ENCODE measurements around the gene MMP13.

- TF ChIP-seq, protein P1, sequence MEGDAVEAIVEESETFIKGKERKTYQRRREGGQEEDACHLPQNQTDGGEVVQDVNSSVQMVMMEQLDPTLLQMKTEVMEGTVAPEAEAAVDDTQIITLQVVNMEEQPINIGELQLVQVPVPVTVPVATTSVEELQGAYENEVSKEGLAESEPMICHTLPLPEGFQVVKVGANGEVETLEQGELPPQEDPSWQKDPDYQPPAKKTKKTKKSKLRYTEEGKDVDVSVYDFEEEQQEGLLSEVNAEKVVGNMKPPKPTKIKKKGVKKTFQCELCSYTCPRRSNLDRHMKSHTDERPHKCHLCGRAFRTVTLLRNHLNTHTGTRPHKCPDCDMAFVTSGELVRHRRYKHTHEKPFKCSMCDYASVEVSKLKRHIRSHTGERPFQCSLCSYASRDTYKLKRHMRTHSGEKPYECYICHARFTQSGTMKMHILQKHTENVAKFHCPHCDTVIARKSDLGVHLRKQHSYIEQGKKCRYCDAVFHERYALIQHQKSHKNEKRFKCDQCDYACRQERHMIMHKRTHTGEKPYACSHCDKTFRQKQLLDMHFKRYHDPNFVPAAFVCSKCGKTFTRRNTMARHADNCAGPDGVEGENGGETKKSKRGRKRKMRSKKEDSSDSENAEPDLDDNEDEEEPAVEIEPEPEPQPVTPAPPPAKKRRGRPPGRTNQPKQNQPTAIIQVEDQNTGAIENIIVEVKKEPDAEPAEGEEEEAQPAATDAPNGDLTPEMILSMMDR (IDR thresholded peaks at IDR 0.05; ENCODE audit: insufficient read depth, low read length) = no peak
- TF ChIP-seq GABPA (IDR thresholded peaks at IDR 0.05; ENCODE audit: low read depth) (no peak), POLR2AphosphoS5 (IDR thresholded peaks at IDR 0.05; ENCODE audit: low read depth) (no peak)
- TF ChIP-seq, protein P2, sequence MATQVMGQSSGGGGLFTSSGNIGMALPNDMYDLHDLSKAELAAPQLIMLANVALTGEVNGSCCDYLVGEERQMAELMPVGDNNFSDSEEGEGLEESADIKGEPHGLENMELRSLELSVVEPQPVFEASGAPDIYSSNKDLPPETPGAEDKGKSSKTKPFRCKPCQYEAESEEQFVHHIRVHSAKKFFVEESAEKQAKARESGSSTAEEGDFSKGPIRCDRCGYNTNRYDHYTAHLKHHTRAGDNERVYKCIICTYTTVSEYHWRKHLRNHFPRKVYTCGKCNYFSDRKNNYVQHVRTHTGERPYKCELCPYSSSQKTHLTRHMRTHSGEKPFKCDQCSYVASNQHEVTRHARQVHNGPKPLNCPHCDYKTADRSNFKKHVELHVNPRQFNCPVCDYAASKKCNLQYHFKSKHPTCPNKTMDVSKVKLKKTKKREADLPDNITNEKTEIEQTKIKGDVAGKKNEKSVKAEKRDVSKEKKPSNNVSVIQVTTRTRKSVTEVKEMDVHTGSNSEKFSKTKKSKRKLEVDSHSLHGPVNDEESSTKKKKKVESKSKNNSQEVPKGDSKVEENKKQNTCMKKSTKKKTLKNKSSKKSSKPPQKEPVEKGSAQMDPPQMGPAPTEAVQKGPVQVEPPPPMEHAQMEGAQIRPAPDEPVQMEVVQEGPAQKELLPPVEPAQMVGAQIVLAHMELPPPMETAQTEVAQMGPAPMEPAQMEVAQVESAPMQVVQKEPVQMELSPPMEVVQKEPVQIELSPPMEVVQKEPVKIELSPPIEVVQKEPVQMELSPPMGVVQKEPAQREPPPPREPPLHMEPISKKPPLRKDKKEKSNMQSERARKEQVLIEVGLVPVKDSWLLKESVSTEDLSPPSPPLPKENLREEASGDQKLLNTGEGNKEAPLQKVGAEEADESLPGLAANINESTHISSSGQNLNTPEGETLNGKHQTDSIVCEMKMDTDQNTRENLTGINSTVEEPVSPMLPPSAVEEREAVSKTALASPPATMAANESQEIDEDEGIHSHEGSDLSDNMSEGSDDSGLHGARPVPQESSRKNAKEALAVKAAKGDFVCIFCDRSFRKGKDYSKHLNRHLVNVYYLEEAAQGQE (IDR thresholded peaks at IDR 0.05; ENCODE audit: insufficient replicate concordance, low read depth) = no peak
Observed at GRCh38 chr11:102911758-102912481, 43.6 kb downstream of the MMP13 start.

All from HL-60 (cell line).